Adrenal gland (tissue), 5 donors: ENCODE measurements around the gene TTLL11.

ENCODE experiments used
- CTCF ChIP-seq, 6 experiments: fragments of 450-650 bp in 4 of 6; fragments of 200-600 bp in 2 of 6; sonication (generic) in 1 of 6; IDR thresholded peaks; 1 replicate in 5 of 6; 2 replicates in 1 of 6; pipeline versions ENCODE4 v1.5.1 to v1.8.0; 2016 to 2021; ENCODE audit warnings: antibody characterized with exemption in 6 of 6, mild to moderate bottlenecking in 2 of 6, moderate library complexity in 1 of 6
- POLR2A ChIP-seq, 2 donors: fragments of 450-650 bp; IDR thresholded peaks; one replicate each; pipeline ENCODE4 v1.6.1; 2017; ENCODE audit warnings: antibody characterized with exemption in 2 of 2, mild to moderate bottlenecking in 2 of 2, moderate library complexity in 1 of 2
- donor health status: DM: no; HTN: no; CAD: no.

- no peak for TF ChIP-seq CTCF (IDR thresholded peaks at IDR 0.05)
- TF ChIP-seq POLR2A (IDR thresholded peaks at IDR 0.05): no peak
These were observed 199.3 kb downstream of the TTLL11 start for GRCh38 chr9:121893786-121894185.
